Heart left ventricle (tissue), 16 donors: ENCODE measurements around the gene PPP1R14C. TPM values are rescaled to one million over a fixed set of nuclear protein-coding genes. Genes with fewer than 3 reads are reported as not detected.
A peak's percentile ranks its signal among the peaks of the same experiment; 100 is the strongest.

Experiments
- ATAC-seq, 4 donors: fragments of 200-7000 bp; cut with Tn5 transposase; one replicate each; pipeline ENCODE4 v1.9.1; 2020 to 2022; ENCODE audit warnings: moderate library complexity in 4 of 4, mild to moderate bottlenecking in 3 of 4, moderate number of reproducible peaks in 1 of 4
- DNase-seq, 5 donors: peaks; one replicate each; pipeline ENCODE4 v3.0.0-alpha.2; 2020
- H3K27ac ChIP-seq, 12 donors: fragments of 200-600 bp; sonication (generic) in 4 of 12; one replicate each; pipeline versions ENCODE4 v1.5.0 to v1.8.0; 2016 to 2022; ENCODE audit warnings: mild to moderate bottlenecking in 2 of 12
- H3K27me3 ChIP-seq, 9 donors: fragments of 200-600 bp; sonication (generic) in 2 of 9; one replicate each; pipeline versions ENCODE4 v1.5.1 to v1.8.0; 2016 to 2022; ENCODE audit warnings: mild to moderate bottlenecking in 3 of 9
- H3K36me3 ChIP-seq, 9 donors: fragments of 200-600 bp; sonication (generic) in 2 of 9; one replicate each; pipeline versions ENCODE4 v1.5.0 to v1.8.0; 2018 to 2022; ENCODE audit warnings: mild to moderate bottlenecking in 2 of 9
- H3K4me1 ChIP-seq, 12 donors: fragments of 200-600 bp; sonication (generic) in 4 of 12; one replicate each; pipeline versions ENCODE4 v1.5.0 to v1.8.0; 2016 to 2022; ENCODE audit warnings: mild to moderate bottlenecking in 3 of 12
- H3K4me3 ChIP-seq, 12 donors: fragments of 200-600 bp; sonication (generic) in 4 of 12; one replicate each; pipeline versions ENCODE4 v1.5.0 to v1.8.0; 2017 to 2022; ENCODE audit warnings: mild to moderate bottlenecking in 9 of 12, moderate library complexity in 4 of 12
- H3K9me3 ChIP-seq, 12 donors: fragments of 200-600 bp; sonication (generic) in 4 of 12; one replicate each; pipeline versions ENCODE4 v1.5.0 to v1.8.0; 2016 to 2022; ENCODE audit warnings: mild to moderate bottlenecking in 1 of 12
- POLR2A ChIP-seq, 2 donors: fragments of 450-650 bp; IDR thresholded peaks; one replicate each; pipeline ENCODE4 v1.6.1; 2017; ENCODE audit warnings: antibody characterized with exemption in 2 of 2, mild to moderate bottlenecking in 2 of 2, moderate library complexity in 2 of 2
- WGBS, 4 donors: extraction: QIAGEN DNeasy Blood & Tissue Kit in 2 of 4; methylation state at CpG; one replicate each; pipeline versions ENCODE4 v1.1.5 to v1.1.7; 2013 to 2018; 5-methylcytosine and 5-hydroxymethylcytosine counted together
- intact Hi-C, 10 donors: fragments of 100-400 bp; cut with DNase I; formaldehyde crosslinking; loops; one replicate each; pipeline versions ENCODE4 v1.11.1 to v1.14.2; 2022
- polyA plus RNA-seq, 2 donors: library from polyadenylated mRNA; stranded (reverse); fragments of 200-250 nt; gene quantifications; one replicate each; pipeline ENCODE4 v1.2.3, GENCODE V29; 2013
- total RNA-seq, 9 donors: library from RNA; depleted of rRNA in 2 of 9; stranded (reverse); fragments of >200 nt in 2 of 9; fragmentation: NEBNext Ultra II Directional in 3 of 9; extraction: Animal tissue kit (Norgen Biotek cat#: 25700) in 3 of 9; gene quantifications; one replicate each; pipeline versions ENCODE4 v1.1.0 to v1.2.4, GENCODE V29; 2016 to 2023
- TF ChIP-seq, protein P1 (sequence below), 12 donors: fragments of 200-600 bp; sonication (generic) in 4 of 12; IDR thresholded peaks; one replicate each; pipeline versions ENCODE4 v1.5.0 to v1.8.0; 2018 to 2022; ENCODE audit warnings: antibody characterized with exemption in 12 of 12, mild to moderate bottlenecking in 5 of 12
- donor health status: ischemic (EF 13 %, LVEDD 7.1; RV severe dilation, severe dysfunction).
- donor health status: healthy with polysubstance abuse.
- donor health status: DM: no; HTN: yes; CAD: no.
- donor health status: DM: no; HTN: no; CAD: no.
- donor health status: ischemic (EF 25% LVEDD 6.9; RV normal size, moderate dysfunction).
- donor health status: ischemic (EF 25% LVEDD 5.7; RV mildly dilated, moderate dysfunction).
- donor health status: healthy.
- donor health status: DM: yes; HTN: yes; CAD: no.
- donor health status: ischemic (EF 35%, LVEDD 5.7; RV mildly dilated, moderate dysfunction).
- donor health status: nonischemic (EF 11% LVEDD 7.7; RV severe dilation, severe dysfunction).
- donor health status: DM: yes; HTN: yes; CAD: no.
- donor health status: PGD.
- donor health status: ischemic (EF 29% LVEDD 5.4; RV normal size, mild dysfunction).
- donor health status: nonischemic (EF 23%, LVEDD 6.1; RV moderate dilation, normal function).

PPP1R14C gene
- total and polyA plus RNA-seq, 11 donors, result 41.1 to 143 (median 75.7) TPM

DNA sequence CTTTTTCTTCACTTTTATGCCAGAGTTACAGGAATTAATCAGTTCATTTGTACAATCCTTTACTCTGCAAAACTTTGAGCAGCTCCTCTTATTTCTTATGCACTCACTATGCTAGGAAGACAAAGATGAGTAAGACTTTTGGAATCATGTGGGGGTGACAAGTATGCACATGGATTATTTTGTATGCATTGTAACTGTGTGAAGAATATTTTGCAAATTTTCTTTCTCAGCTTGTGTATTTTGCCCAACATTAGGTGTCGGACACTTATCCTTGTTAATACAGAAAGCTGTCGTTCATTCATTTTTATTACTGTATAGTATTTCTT is 88.6 kb downstream of the PPP1R14C start:
- intact Hi-C loops, result loop anchor here in 1 of 10 donors (10.0 kb wide), 1 partner anchor 47 kb away; no protein-coding TSS in a partner anchor
- 98 to 100% (median 99%) methylated on average over 2 of the region's 2 CpGs for WGBS, 4 donors

DNA sequence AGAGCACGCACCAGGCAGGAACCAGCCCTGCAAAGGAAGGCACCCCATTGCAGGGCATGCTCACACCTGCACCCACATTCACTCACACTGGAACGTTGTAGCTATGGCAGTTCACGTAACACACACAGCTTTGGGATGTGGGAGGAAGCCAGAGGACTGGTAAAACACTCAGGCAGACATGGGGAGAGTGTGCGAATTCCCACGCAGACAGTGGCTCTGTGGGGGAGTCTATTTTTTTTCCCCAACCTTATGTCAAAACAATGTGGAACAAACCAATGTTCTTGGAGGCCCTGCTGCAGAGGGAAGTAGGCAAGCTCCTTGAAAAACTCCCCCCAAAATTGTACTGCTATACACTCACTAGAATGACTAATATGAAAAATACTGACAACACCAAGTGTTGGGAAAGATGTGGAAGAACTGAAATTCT is 91.0 kb downstream of the PPP1R14C start:
- 86 to 91% (median 88%) methylated on average over 5 of the region's 5 CpGs for WGBS, 4 donors
- Histone ChIP-seq H3K4me3 (no peak overlapping the region), H3K27me3 (no peaks in the 10 kb centered on the region), H3K27ac (no peak overlapping the region), H3K36me3 (no peaks in the 10 kb centered on the region), H3K9me3 (peaks cover 0 to 4% (median 0%) of the 10 kb centered on the region in 12 donors), H3K4me1 (peaks cover 0 to 43% (median 12%) of the 10 kb centered on the region in 12 donors)
- ATAC-seq, result no peak
- intact Hi-C loops, result loop anchor here in 1 of 10 donors (10.0 kb wide), 1 partner anchor 49 kb away; no protein-coding TSS in a partner anchor
- no peak for DNase-seq
- no peak for TF ChIP-seq POLR2A (IDR thresholded peaks at IDR 0.05)
- TF ChIP-seq, protein P1, sequence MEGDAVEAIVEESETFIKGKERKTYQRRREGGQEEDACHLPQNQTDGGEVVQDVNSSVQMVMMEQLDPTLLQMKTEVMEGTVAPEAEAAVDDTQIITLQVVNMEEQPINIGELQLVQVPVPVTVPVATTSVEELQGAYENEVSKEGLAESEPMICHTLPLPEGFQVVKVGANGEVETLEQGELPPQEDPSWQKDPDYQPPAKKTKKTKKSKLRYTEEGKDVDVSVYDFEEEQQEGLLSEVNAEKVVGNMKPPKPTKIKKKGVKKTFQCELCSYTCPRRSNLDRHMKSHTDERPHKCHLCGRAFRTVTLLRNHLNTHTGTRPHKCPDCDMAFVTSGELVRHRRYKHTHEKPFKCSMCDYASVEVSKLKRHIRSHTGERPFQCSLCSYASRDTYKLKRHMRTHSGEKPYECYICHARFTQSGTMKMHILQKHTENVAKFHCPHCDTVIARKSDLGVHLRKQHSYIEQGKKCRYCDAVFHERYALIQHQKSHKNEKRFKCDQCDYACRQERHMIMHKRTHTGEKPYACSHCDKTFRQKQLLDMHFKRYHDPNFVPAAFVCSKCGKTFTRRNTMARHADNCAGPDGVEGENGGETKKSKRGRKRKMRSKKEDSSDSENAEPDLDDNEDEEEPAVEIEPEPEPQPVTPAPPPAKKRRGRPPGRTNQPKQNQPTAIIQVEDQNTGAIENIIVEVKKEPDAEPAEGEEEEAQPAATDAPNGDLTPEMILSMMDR (IDR thresholded peaks at IDR 0.05), result no peak

More for the DNA sequence above, 88.6 kb downstream of the PPP1R14C start:
- no peak overlapping the region for H3K4me3 ChIP-seq
- H3K27me3 ChIP-seq, result peaks cover 0 to 3% (median 0%) of the 10 kb centered on the region in 9 donors
- TF ChIP-seq, protein P1 (IDR thresholded peaks at IDR 0.05), result no peak
- no peak for TF ChIP-seq POLR2A (IDR thresholded peaks at IDR 0.05)
- no peak for ATAC-seq
- peaks cover 0 to 4% (median 0%) of the 10 kb centered on the region in 12 donors for H3K9me3 ChIP-seq
- H3K36me3 ChIP-seq, result no peaks in the 10 kb centered on the region
- no peak for DNase-seq
- H3K27ac ChIP-seq, result no peak overlapping the region
- H3K4me1 ChIP-seq, result peaks cover 0 to 35% (median 5%) of the 10 kb centered on the region in 12 donors

DNA sequence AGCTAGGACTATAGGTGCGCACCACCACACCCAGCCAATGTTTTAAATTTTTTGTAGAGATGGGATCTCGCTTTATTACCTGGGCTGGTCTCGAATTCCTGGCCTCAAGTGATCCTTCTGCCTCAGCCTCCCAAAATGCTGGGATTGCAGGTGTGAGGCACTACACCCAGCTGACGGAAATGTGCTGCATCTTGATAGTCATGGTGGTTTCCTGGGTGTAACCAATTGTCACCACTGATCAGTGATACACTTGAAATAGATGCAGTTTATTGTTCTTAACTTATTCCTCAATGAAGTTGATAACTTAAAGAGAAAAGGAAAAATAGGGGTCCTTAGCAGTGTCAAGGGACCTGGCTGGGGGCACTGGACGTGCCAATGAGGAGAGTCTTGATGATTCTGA is 92.4 kb downstream of the PPP1R14C start:
- H3K36me3 ChIP-seq, result no peaks in the 10 kb centered on the region
- ATAC-seq (no peak), DNase-seq (no peak)
- H3K27ac ChIP-seq, result peak overlapping the region in 1 of 12 donors; percentile 42
- H3K27me3 ChIP-seq, result no peaks in the 10 kb centered on the region
- intact Hi-C loops, result loop anchor here in 1 of 10 donors (10.0 kb wide), 1 partner anchor 50 kb away; no protein-coding TSS in a partner anchor
- peaks cover 0 to 4% (median 0%) of the 10 kb centered on the region in 12 donors for H3K9me3 ChIP-seq
- TF ChIP-seq POLR2A (IDR thresholded peaks at IDR 0.05), result no peak
- TF ChIP-seq, protein P1 (IDR thresholded peaks at IDR 0.05), result no peak
- 89 to 97% (median 92%) methylated on average over 5 of the region's 5 CpGs for WGBS, 4 donors
- H3K4me3 ChIP-seq, result no peak overlapping the region
- peaks cover 0 to 43% (median 14%) of the 10 kb centered on the region in 12 donors for H3K4me1 ChIP-seq

DNA sequence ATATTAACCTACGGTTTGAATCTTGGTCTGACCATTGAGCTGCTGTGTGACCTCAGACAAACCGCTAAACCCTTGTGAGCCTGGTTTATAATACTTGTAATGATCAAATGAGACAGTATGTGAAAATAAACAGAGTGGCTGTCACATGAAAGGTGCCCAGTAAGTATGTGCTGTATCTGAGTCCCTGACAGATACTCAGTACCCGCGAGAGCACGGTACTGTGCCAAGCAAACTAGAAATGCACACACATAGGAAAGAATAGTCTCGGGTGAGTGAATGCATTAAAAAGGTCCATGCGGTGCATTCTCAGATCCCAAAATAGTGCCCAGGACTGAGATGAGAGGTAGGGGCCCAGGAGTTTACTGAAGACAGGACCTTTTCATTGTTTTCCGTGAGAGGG is 93.3 kb downstream of the PPP1R14C start:
- WGBS, 4 donors, result 60 to 67% (median 62%) methylated on average over 8 of the region's 8 CpGs
- peak in 3 of 4 donors; percentile 40 to 65 (median 40) for ATAC-seq

More for the DNA sequence above, 93.3 kb downstream of the PPP1R14C start:
- Histone ChIP-seq H3K27ac (peak overlapping the region in 2 of 12 donors; percentile 42 to 44), H3K4me1 (peaks cover 0 to 36% (median 14%) of the 10 kb centered on the region in 12 donors), H3K4me3 (no peak overlapping the region), H3K36me3 (no peaks in the 10 kb centered on the region), H3K27me3 (no peaks in the 10 kb centered on the region), H3K9me3 (peaks cover 0 to 4% (median 0%) of the 10 kb centered on the region in 12 donors)
- DNase-seq, result no peak
- no peak for TF ChIP-seq POLR2A (IDR thresholded peaks at IDR 0.05)
- TF ChIP-seq, protein P1 (IDR thresholded peaks at IDR 0.05), result no peak
- intact Hi-C loops, result loop anchor here in 1 of 10 donors (10.0 kb wide), 1 partner anchor 51 kb away; no protein-coding TSS in a partner anchor
